HepG2 (cell line): Measurements from ENCODE around the gene SLC25A22. TPM values are rescaled to one million over a fixed set of nuclear protein-coding genes. Genes with fewer than 3 reads are reported as not detected.

Experiments
- ATAC-seq: fragments of 200-7000 bp; cut with Tn5 transposase; 3 replicates; pipeline ENCODE4 v1.9.1; 2020; ENCODE audit warnings: mild to moderate bottlenecking, moderate library complexity
- BruUV-seq: library from RNA; stranded (reverse); fragments of 400-500 nt; replicated peaks from 2 replicates; lab custom pipeline; 2021; lab: Mats Ljungman, UMichigan
- CTCF ChIA-PET: fragments of 300-600 bp; formaldehyde crosslinking; extraction: SDS; loops from one replicate; lab custom pipeline; 2021; ENCODE audit warnings: low total read pairs, inconsistent platforms, low intra/inter-chr PET ratio; lab: Yijun Ruan, JAX
- POLR2A ChIA-PET: fragments of 350-600 bp; sonication (Branson Sonifier 250); formaldehyde crosslinking; loops from one replicate; lab custom pipeline; 2020; ENCODE audit warnings: antibody characterized with exemption, inconsistent platforms; lab: Yijun Ruan, JAX
- DNase-seq: peaks from one replicate; pipeline ENCODE4 v3.0.0-alpha.2; 2015; ENCODE audit warnings: low spot score
- FAIRE-seq: peaks from 3 replicates; lab custom pipeline; 2011; peaks lifted over from hg19 to GRCh38; lab: Jason Lieb, UNC
- H2AFZ ChIP-seq: one replicate; pipeline ENCODE4 v1.6.1; 2011; ENCODE audit warnings: low read length, inconsistent platforms
- H3K27ac ChIP-seq: fragments of 300-600 bp; 3 replicates; pipeline ENCODE4 v1.8.0; 2011; ENCODE audit warnings: mixed run types, mild to moderate bottlenecking, mixed read lengths, low read length, inconsistent platforms; ENCODE audit not compliant: insufficient read depth; ENCODE audit errors: extremely low read length
- H3K27me3 ChIP-seq, 2 experiments: fragments of 200-600 bp in 1 of 2; 2 replicates in 1 of 2; 3 replicates in 1 of 2; pipeline versions ENCODE4 v1.6.0 to v1.8.0; 2011; ENCODE audit warnings: low read length in 2 of 2, mild to moderate bottlenecking in 2 of 2, moderate library complexity in 2 of 2, inconsistent platforms in 1 of 2; ENCODE audit not compliant: insufficient read depth in 2 of 2, control insufficient read depth in 1 of 2
- H3K36me3 ChIP-seq, 2 experiments: fragments of 200-600 bp in 1 of 2; replicated peaks in 1 of 2; 2 replicates in 1 of 2; 3 replicates in 1 of 2; pipeline versions ENCODE4 v1.5.1 to v1.8.0; 2011; ENCODE audit warnings: low read length in 2 of 2, inconsistent platforms in 1 of 2; ENCODE audit not compliant: insufficient read depth in 2 of 2, control insufficient read depth in 1 of 2
- H3K4me1 ChIP-seq: 2 replicates; pipeline ENCODE4 v1.5.1; 2012; ENCODE audit warnings: low read length, inconsistent platforms; ENCODE audit not compliant: insufficient read depth
- H3K4me2 ChIP-seq: 2 replicates; pipeline ENCODE4 v1.6.0; 2011; ENCODE audit warnings: low read depth, low read length, inconsistent platforms
- H3K4me3 ChIP-seq, 3 experiments: fragments of 200-600 bp in 1 of 3; sonication (generic), shearing (Covaris generic) in 1 of 3; replicated peaks in 1 of 3; 2 replicates each; pipeline ENCODE4 v1.5.1; 2011 to 2016; ENCODE audit warnings: low read length in 3 of 3, inconsistent platforms in 2 of 3, low read depth in 2 of 3, mild to moderate bottlenecking in 2 of 3, control low read depth in 1 of 3, mixed read lengths in 1 of 3; ENCODE audit not compliant: insufficient read depth in 1 of 3
- H3K79me2 ChIP-seq: one replicate; pipeline ENCODE4 v1.6.1; 2011; ENCODE audit warnings: low read length, inconsistent platforms; ENCODE audit not compliant: insufficient read depth
- H3K9ac ChIP-seq: 2 replicates; pipeline ENCODE4 v1.6.0; 2011; ENCODE audit warnings: mild to moderate bottlenecking, low read depth, low read length, inconsistent platforms; ENCODE audit not compliant: insufficient read depth
- H3K9me3 ChIP-seq: 2 replicates; pipeline ENCODE4 v1.5.1; 2012; ENCODE audit warnings: mild to moderate bottlenecking, low read length
- H4K20me1 ChIP-seq: 2 replicates; pipeline ENCODE4 v1.6.0; 2011; ENCODE audit warnings: inconsistent platforms, mild to moderate bottlenecking, low read length, moderate library complexity; ENCODE audit not compliant: insufficient read depth
- CEBPB ChIP-seq: IDR thresholded peaks from 2 replicates; pipeline ENCODE4 v1.6.1; 2011; ENCODE audit warnings: low read depth, low read length, improper control_type of control experiment, borderline replicate concordance
- HNRNPL ChIP-seq: fragments of 200-400 bp; formaldehyde crosslinking; IDR thresholded peaks from 2 replicates; pipeline ENCODE4 v1.6.1; 2017; ENCODE audit warnings: mild to moderate bottlenecking, low read depth, low read length
- ZC3H13 ChIP-seq: sonication (generic); formaldehyde crosslinking; IDR thresholded peaks from 2 replicates; pipeline ENCODE4 v1.8.1; 2023; ENCODE audit warnings: mild to moderate bottlenecking, missing genetic modification reagents, moderate library complexity
- WGBS: methylation state at CpG from one replicate; pipeline ENCODE4 v1.1.6; 2017; ENCODE audit warnings: low lambda C conversion rate; 5-methylcytosine and 5-hydroxymethylcytosine counted together
- in situ Hi-C: cut with HindIII; loops from 2 replicates; pipeline ENCODE4 v1.10.0; 2017; ENCODE audit warnings: low pct_unique_long_range_greater_than_20kb; ENCODE audit not compliant: extremely low pct_ligation_motif_present
- intact Hi-C: fragments of 100-400 bp; cut with micrococcal nuclease; formaldehyde crosslinking; loops from one replicate; pipeline ENCODE4 v1.10.0; 2022; ENCODE audit not compliant: unreplicated experiment
- polyA plus RNA-seq, 8 experiments: library from polyadenylated mRNA; depleted of rRNA in 3 of 8; stranded (reverse) in 7 of 8; unstranded in 1 of 8; fragments of >200 nt; fragmentation: Illumina TruSeq in 4 of 8; extraction: Trizol in 4 of 8; gene quantifications; 2 replicates each; pipeline versions ENCODE4 v1.2.1 to v1.2.3, GENCODE V29; 2011 to 2016; ENCODE audit warnings: low read depth in 4 of 8, missing spikeins in 1 of 8, mixed read lengths in 1 of 8; ENCODE audit not compliant: insufficient read depth in 1 of 8
- total RNA-seq, 5 experiments: library from RNA; depleted of rRNA; stranded (reverse); fragments of >200 nt; fragmentation: Illumina TruSeq; extraction: Trizol; gene quantifications; 2 replicates each; pipeline ENCODE4 v1.2.3, GENCODE V29; 2016; ENCODE audit warnings: low read depth in 1 of 5
- TF ChIP-seq, protein P1 (sequence below): sonication (generic); formaldehyde crosslinking; conservative IDR thresholded peaks from 2 replicates; pipeline ENCODE4 v1.8.1; 2023; ENCODE audit warnings: missing genetic modification reagents

SLC25A22 gene
- total and polyA plus RNA-seq, 2 of the 13 experiments (the other 11 are each of a cell fraction or from before 2014, with no cell fraction given), result 12.4 to 19.2 TPM

DNA sequence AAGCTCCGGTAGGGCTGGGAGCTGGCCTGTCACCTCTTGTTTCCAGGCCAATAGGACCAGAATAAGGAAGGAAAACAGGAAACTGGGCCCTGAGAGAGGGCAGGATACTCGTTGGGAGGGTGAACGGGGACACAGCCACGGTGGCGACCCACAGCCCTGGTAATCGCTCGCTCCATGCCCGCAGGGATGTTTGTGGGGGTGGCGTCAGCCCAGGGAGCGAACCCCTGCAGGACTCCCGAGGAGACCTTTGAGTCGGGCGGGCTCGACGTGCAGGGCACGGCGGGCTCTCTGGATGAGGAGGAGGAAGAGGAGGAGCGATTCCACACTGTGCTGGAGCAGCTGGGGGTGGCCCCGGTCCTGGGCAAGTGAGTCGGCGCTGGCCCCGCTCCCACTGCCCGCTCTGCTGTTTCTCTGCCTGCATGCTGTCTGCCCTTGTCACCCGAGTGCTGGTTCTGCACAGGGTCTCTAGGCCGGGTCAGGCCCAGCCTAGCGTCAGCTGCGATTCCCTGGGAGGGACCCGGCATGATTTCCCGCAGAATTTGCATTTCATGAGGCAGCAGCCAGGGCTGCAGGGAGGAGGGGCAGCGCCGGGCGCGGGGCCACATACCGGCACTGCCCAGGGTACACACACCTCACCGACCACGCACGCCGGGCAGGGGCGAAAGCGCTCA is 31.2 kb upstream of the SLC25A22 start:
- WGBS, result 88% methylated on average over 18 of the region's 40 CpGs
- peak; percentile 51; the same call in 1 of the 2 replicates for TF ChIP-seq HNRNPL
- TF ChIP-seq ZC3H13 (CRISPR knock-in tag), result 0 out of 2 replicates have a peak, but pooled peaks have one; percentile 9
- TF ChIP-seq, protein P1, sequence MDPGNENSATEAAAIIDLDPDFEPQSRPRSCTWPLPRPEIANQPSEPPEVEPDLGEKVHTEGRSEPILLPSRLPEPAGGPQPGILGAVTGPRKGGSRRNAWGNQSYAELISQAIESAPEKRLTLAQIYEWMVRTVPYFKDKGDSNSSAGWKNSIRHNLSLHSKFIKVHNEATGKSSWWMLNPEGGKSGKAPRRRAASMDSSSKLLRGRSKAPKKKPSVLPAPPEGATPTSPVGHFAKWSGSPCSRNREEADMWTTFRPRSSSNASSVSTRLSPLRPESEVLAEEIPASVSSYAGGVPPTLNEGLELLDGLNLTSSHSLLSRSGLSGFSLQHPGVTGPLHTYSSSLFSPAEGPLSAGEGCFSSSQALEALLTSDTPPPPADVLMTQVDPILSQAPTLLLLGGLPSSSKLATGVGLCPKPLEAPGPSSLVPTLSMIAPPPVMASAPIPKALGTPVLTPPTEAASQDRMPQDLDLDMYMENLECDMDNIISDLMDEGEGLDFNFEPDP, result 0 out of 2 replicates have a peak, but pooled peaks have one; percentile 29
- TF ChIP-seq CEBPB, result no peak
- TF ChIP-seq, all 625 proteins: peak for 3
- DNase-seq, result no peak
- BruUV-seq, result no TSS peak
- Histone ChIP-seq H4K20me1 (peaks cover under 1% of the 10 kb centered on the region; the same call in 1 of the 2 replicates), H2AFZ (no peak overlapping the region), H3K4me3 (peak overlapping the region in 1 of 3 experiments; percentile 75; a peak in 1 of 6 replicates), H3K36me3 (peaks cover 1 to 10% of the 10 kb centered on the region in 2 experiments; a peak in 1 of 5 replicates), H3K4me1 (peaks cover 78% of the 10 kb centered on the region), H3K9ac (no peak overlapping the region), H3K27me3 (no peaks in the 10 kb centered on the region), H3K27ac (no peak overlapping the region), H3K9me3 (no peaks in the 10 kb centered on the region), H3K79me2 (peaks cover 7% of the 10 kb centered on the region), H3K4me2 (peak overlapping the region; percentile 78; the same call in 1 of the 2 replicates)
- intact Hi-C loops, result no loop called here
- ChIA-PET POLR2A (interaction anchor here (2.4 to 16.1 kb wide), 3 partner anchors 10 to 20 kb away, joined by 18 to 264 read pairs (median 141); partner anchors contain the start of genes PNPLA2, POLR2L, RPLP2 and TSPAN4), CTCF (no interaction called here)
- in situ Hi-C loops, result no loop called here
- no peak for FAIRE-seq
- no peak for ATAC-seq
